Measurements from ENCODE around the gene PIP5K1C. TPM values are rescaled to one million over a fixed set of nuclear protein-coding genes. Genes with fewer than 3 reads are reported as not detected.

The PIP5K1C gene
- total and polyA plus RNA-seq, 10 of the 15 experiments (the other 5 are each of a cell fraction or from before 2014, with no cell fraction given) = 0.39 to 19.6 (median 5.3) TPM

- CTCF ChIA-PET = no interaction called here
- no peak overlapping the region for H3K9ac ChIP-seq (ENCODE audit: control insufficient read depth, insufficient read depth, low read length)
- DNase-seq (ENCODE audit: low read depth, low spot score) (no peak), FAIRE-seq (no peak), ATAC-seq (no peak)
- no peaks in the 10 kb centered on the region for H3K79me2 ChIP-seq (ENCODE audit: control insufficient read depth, insufficient read depth, low read length)
- RAD21 ChIA-PET (ENCODE audit: unreplicated experiment) = no interaction called here
- no peak overlapping the region for H3K4me3 ChIP-seq
- H3K4me1 ChIP-seq (ENCODE audit: control insufficient read depth, insufficient read depth, low read length) = no peaks in the 10 kb centered on the region
- no peak overlapping the region for H3K27ac ChIP-seq (ENCODE audit: control insufficient read depth, insufficient read depth)
- SMC1A ChIA-PET (ENCODE audit: uncharacterized antibody, unreplicated experiment) = no interaction called here
- 3% methylated on average over 8 of the region's 8 CpGs for WGBS (ENCODE audit: insufficient coverage, insufficient replicate concordance, low lambda C conversion rate, missing lambda C conversion rate)
- in situ Hi-C loops (cut with MboI) = no loop called here
- no peaks in the 10 kb centered on the region for H4K20me1 ChIP-seq (ENCODE audit: control insufficient read depth, insufficient read depth)
- POLR2A ChIA-PET = no interaction called here
- BruUV-seq (replicated peaks) = no TSS peak
- H3K27me3 ChIP-seq (replicated peaks in 1 of 2; ENCODE audit: control insufficient read depth in 2 of 2, insufficient read depth in 2 of 2, low read length in 1 of 2) = no peaks in the 10 kb centered on the region
- no peaks in the 10 kb centered on the region for H3K9me3 ChIP-seq (replicated peaks; ENCODE audit: control insufficient read depth, insufficient read depth, low read length)
- no peak overlapping the region for H3K4me2 ChIP-seq (ENCODE audit: control insufficient read depth, insufficient read depth)
- intact Hi-C loops (cut with micrococcal nuclease; ENCODE audit: unreplicated experiment) = no loop called here
- peaks cover 0 to 1% of the 10 kb centered on the region in 2 experiments; a peak in 1 of 4 replicates for H3K36me3 ChIP-seq (ENCODE audit: control insufficient read depth in 2 of 2, insufficient read depth in 2 of 2, low read length in 1 of 2)
- no peak overlapping the region for H2AFZ ChIP-seq (ENCODE audit: control insufficient read depth, low read depth, low read length)
- TF ChIP-seq CEBPB (IDR thresholded peaks at IDR 0.05; ENCODE audit: borderline replicate concordance in 1 of 2, low read depth in 2 of 2, low read length in 2 of 2) (no peak), HDGF (IDR thresholded peaks at IDR 0.05) (no peak), SMAD5 (IDR thresholded peaks at IDR 0.05; ENCODE audit: low read depth) (no peak), TAF1 (IDR thresholded peaks at IDR 0.05; ENCODE audit: borderline replicate concordance, low read depth, low read length) (no peak), MEF2B (IDR thresholded peaks at IDR 0.05; ENCODE audit: partially characterized antibody, poor library complexity, severe bottlenecking) (no peak), RB1 (IDR thresholded peaks at IDR 0.05; ENCODE audit: borderline replicate concordance) (no peak), STAT1 (conservative IDR thresholded peaks at IDR 0.05) (no peak), MYC (IDR thresholded peaks at IDR 0.05; ENCODE audit: insufficient read depth, insufficient read length, insufficient replicate concordance, low read length, severe bottlenecking) (no peak), CBX3 (IDR thresholded peaks at IDR 0.05; ENCODE audit: borderline replicate concordance, low read depth) (no peak), HDAC6 (IDR thresholded peaks at IDR 0.05; ENCODE audit: unreplicated experiment) (no peak), POLR2A (IDR thresholded peaks at IDR 0.05; ENCODE audit: low read depth, low read length) (no peak)
Observed at GRCh38 chr19:3745363-3746045, 45.2 kb upstream of the PIP5K1C start.
